Measurements from ENCODE around the gene SPRYD3. TPM values are rescaled to one million over a fixed set of nuclear protein-coding genes. Genes with fewer than 3 reads are reported as not detected.
A peak's percentile ranks its signal among the peaks of the same experiment; 100 is the strongest.

SPRYD3 gene
- total and polyA plus RNA-seq, 2 donors, result 9.1 to 17.3 TPM

GRCh38 chr12:53055471-53056266 is 23.5 kb downstream of the SPRYD3 start:
- DNase-seq (ENCODE audit: low read depth in 6 of 9, low spot score in 9 of 9), result no peak
- Histone ChIP-seq H3K27me3 (ENCODE audit: control insufficient read depth in 2 of 2, insufficient read depth in 1 of 2, low read length in 1 of 2) (peaks cover 0 to 8% of the 10 kb centered on the region in 2 donors), H3K4me3 (ENCODE audit: low read length in 2 of 2) (no peak overlapping the region), H3K4me1 (ENCODE audit: control insufficient read depth in 2 of 2, insufficient read depth in 2 of 2, low read length in 2 of 2) (peaks cover 0 to 20% of the 10 kb centered on the region in 2 donors), H3K27ac (ENCODE audit: low read depth in 1 of 2, low read length in 1 of 2) (no peak overlapping the region), H3K36me3 (ENCODE audit: control insufficient read depth in 2 of 2, insufficient read depth in 2 of 2, low read length in 1 of 2) (no peaks in the 10 kb centered on the region), H3K9me3 (ENCODE audit: control insufficient read depth in 2 of 2, insufficient read depth in 1 of 2, low read length in 1 of 2) (no peaks in the 10 kb centered on the region)
- WGBS, result 93% methylated on average over 15 of the region's 15 CpGs

DNA sequence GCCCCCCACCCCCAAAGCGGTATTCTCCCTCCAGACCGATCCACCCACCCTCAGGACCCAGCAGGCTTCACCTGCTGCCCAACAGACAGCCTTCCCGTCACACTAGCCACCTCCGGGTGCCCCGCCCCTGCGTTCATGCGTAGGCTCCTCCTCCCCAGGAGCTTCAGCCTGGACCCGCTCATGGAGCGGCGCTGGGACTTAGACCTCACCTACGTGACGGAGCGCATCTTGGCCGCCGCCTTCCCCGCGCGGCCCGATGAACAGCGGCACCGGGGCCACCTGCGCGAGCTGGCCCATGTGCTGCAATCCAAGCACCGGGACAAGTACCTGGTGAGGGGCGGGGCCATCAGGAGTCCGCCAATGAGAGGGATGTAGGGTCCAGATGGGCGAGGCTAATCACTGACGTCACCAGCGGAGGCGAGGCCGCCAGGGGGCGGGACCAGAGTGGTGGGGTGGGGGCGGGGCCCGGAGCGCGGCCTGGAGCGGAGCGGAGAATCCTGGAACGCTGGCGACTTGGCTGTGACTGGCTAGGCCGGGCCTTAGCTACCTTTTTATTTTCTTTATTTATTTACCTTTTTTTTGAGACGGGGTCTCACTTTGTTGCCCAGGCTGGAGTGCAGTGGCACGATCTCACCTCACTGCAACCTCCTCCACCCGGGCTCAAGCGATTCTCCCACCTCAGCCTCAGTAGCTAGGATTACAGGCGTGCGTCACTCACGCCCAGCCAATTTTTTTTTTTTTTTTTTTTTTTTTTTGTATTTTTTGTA is 24.9 kb downstream of the SPRYD3 start:
- Histone ChIP-seq H3K27me3 (ENCODE audit: control insufficient read depth in 2 of 2, insufficient read depth in 1 of 2, low read length in 1 of 2) (peaks cover 0 to 8% of the 10 kb centered on the region in 2 donors), H3K4me3 (ENCODE audit: low read length in 2 of 2) (peak overlapping the region; percentile 37 to 61), H3K27ac (ENCODE audit: low read depth in 1 of 2, low read length in 1 of 2) (peak overlapping the region; percentile 48 to 62), H3K4me1 (ENCODE audit: control insufficient read depth in 2 of 2, insufficient read depth in 2 of 2, low read length in 2 of 2) (peaks cover 0 to 24% of the 10 kb centered on the region in 2 donors), H3K9me3 (ENCODE audit: control insufficient read depth in 2 of 2, insufficient read depth in 1 of 2, low read length in 1 of 2) (no peaks in the 10 kb centered on the region), H3K36me3 (ENCODE audit: control insufficient read depth in 2 of 2, insufficient read depth in 2 of 2, low read length in 1 of 2) (no peaks in the 10 kb centered on the region)
- WGBS, result 7% methylated on average over 48 of the region's 48 CpGs
- DNase-seq (ENCODE audit: low read depth in 6 of 9, low spot score in 9 of 9), result peak; percentile 62 to 92 (median 80)

- H3K36me3 ChIP-seq (ENCODE audit: control insufficient read depth in 2 of 2, insufficient read depth in 2 of 2, low read length in 1 of 2), result no peaks in the 10 kb centered on the region
- DNase-seq (ENCODE audit: low read depth in 6 of 9, low spot score in 9 of 9), result peak in 4 of 9 donors; percentile 15 to 57 (median 34)
- H3K27me3 ChIP-seq (ENCODE audit: control insufficient read depth in 2 of 2, insufficient read depth in 1 of 2, low read length in 1 of 2), result peaks cover 0 to 8% of the 10 kb centered on the region in 2 donors
- 44% methylated on average over 16 of the region's 16 CpGs for WGBS
- H3K9me3 ChIP-seq (ENCODE audit: control insufficient read depth in 2 of 2, insufficient read depth in 1 of 2, low read length in 1 of 2), result no peaks in the 10 kb centered on the region
- peak overlapping the region; percentile 37 to 61 for H3K4me3 ChIP-seq (ENCODE audit: low read length in 2 of 2)
- H3K4me1 ChIP-seq (ENCODE audit: control insufficient read depth in 2 of 2, insufficient read depth in 2 of 2, low read length in 2 of 2), result peaks cover 0 to 32% of the 10 kb centered on the region in 2 donors
- peak overlapping the region; percentile 48 to 62 for H3K27ac ChIP-seq (ENCODE audit: low read depth in 1 of 2, low read length in 1 of 2)
Observed at GRCh38 chr12:53053218-53054111, 25.7 kb downstream of the SPRYD3 start.

DNA sequence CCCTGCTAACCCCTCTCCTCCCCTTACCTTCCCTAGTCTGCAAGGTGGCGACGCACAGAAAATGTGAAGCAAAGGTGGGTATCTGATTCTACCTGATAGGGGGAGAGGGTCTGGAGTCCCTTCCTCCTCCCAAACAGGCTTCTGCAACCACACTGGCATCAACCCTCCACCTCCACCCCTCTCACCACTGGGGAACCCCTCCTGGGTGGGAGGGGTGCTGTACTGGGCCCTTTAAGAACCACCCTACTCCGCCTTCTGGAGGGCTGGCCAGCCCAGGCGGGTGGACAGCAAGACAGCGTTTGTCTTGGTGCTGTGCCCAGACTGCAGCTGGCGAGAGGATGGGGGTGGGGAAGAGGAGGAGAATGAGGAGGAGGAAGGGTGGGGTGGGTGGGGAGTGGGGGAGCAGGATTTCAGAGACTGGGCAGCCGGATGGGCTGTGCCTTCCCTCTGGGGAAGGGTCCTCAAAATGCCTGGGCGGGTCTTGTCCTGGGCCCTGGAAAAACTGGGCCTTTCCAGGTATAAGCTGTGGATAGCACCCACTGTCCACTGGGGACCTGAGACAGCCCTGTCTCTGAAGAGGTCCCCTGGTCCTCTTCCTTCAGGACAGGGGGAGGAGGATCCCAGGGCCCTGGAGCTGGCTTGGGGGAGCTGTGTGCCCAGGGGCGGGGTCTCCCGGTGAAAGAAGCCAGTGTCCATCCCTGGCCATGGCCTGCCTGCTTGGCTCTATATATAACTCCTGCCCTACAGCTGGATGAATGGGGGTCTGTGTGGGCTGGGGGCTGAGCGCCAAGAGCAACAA is 26.6 kb downstream of the SPRYD3 start:
- DNase-seq (ENCODE audit: low read depth in 6 of 9, low spot score in 9 of 9), result no peak
- 89% methylated on average over 11 of the region's 11 CpGs for WGBS
- Histone ChIP-seq H3K36me3 (ENCODE audit: control insufficient read depth in 2 of 2, insufficient read depth in 2 of 2, low read length in 1 of 2) (no peaks in the 10 kb centered on the region), H3K27ac (ENCODE audit: low read depth in 1 of 2, low read length in 1 of 2) (no peak overlapping the region), H3K27me3 (ENCODE audit: control insufficient read depth in 2 of 2, insufficient read depth in 1 of 2, low read length in 1 of 2) (peaks cover 0 to 15% of the 10 kb centered on the region in 2 donors), H3K4me3 (ENCODE audit: low read length in 2 of 2) (no peak overlapping the region), H3K4me1 (ENCODE audit: control insufficient read depth in 2 of 2, insufficient read depth in 2 of 2, low read length in 2 of 2) (peaks cover 2 to 40% of the 10 kb centered on the region in 2 donors), H3K9me3 (ENCODE audit: control insufficient read depth in 2 of 2, insufficient read depth in 1 of 2, low read length in 1 of 2) (no peaks in the 10 kb centered on the region)

- Histone ChIP-seq H3K4me1 (ENCODE audit: control insufficient read depth in 2 of 2, insufficient read depth in 2 of 2, low read length in 2 of 2) (peaks cover 4 to 41% of the 10 kb centered on the region in 2 donors), H3K36me3 (ENCODE audit: control insufficient read depth in 2 of 2, insufficient read depth in 2 of 2, low read length in 1 of 2) (no peaks in the 10 kb centered on the region), H3K9me3 (ENCODE audit: control insufficient read depth in 2 of 2, insufficient read depth in 1 of 2, low read length in 1 of 2) (no peaks in the 10 kb centered on the region), H3K27ac (ENCODE audit: low read depth in 1 of 2, low read length in 1 of 2) (no peak overlapping the region), H3K4me3 (ENCODE audit: low read length in 2 of 2) (no peak overlapping the region), H3K27me3 (ENCODE audit: control insufficient read depth in 2 of 2, insufficient read depth in 1 of 2, low read length in 1 of 2) (peaks cover 0 to 17% of the 10 kb centered on the region in 2 donors)
- WGBS, result 93% methylated on average over 7 of the region's 7 CpGs
- DNase-seq (ENCODE audit: low read depth in 6 of 9, low spot score in 9 of 9), result no peak
Observed at GRCh38 chr12:53051881-53052412, 27.2 kb downstream of the SPRYD3 start.

DNA sequence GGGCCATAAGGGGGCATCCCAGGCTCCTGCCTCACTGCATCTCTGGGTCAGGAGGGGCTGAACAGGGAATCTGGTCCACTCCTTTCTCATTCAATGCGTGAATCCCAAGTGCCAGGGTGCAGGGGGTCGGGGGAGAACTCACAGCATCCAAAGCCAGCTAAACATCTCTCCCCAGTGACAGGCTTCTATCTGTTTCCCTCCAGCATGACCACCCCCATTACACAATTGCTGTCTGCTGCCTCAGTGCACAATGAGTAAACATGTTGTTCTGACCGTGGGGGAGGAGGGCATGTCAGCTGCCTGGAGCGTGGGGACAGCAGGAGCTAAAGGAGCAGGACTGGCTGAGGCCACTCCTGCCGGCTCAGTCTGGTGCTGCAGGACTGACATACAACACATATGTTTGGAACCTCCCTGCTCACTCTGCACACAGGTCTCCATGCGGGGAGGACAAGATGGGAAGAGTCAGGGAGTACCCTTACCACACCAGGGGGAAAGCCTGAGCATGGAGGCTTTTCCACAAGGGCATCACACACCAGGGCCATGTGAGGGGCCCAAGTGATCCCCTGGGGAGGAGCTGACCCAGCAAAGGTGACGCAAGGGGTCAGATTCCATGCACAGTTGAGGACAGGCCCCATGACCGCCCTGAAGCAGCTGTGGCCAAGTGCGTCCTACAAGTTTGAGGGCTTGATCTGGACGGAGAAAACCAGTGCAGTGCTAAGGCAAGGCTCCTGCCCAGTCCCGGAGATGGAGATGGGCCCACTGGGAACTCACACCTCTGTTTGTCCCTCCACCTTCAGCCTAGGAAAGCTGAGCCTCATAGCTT is 27.9 kb downstream of the SPRYD3 start:
- Histone ChIP-seq H3K4me3 (ENCODE audit: low read length in 2 of 2) (no peak overlapping the region), H3K4me1 (ENCODE audit: control insufficient read depth in 2 of 2, insufficient read depth in 2 of 2, low read length in 2 of 2) (peaks cover 6 to 47% of the 10 kb centered on the region in 2 donors), H3K36me3 (ENCODE audit: control insufficient read depth in 2 of 2, insufficient read depth in 2 of 2, low read length in 1 of 2) (no peaks in the 10 kb centered on the region), H3K27ac (ENCODE audit: low read depth in 1 of 2, low read length in 1 of 2) (peak overlapping the region in 1 of 2 donors; percentile 26), H3K27me3 (ENCODE audit: control insufficient read depth in 2 of 2, insufficient read depth in 1 of 2, low read length in 1 of 2) (peaks cover 0 to 24% of the 10 kb centered on the region in 2 donors), H3K9me3 (ENCODE audit: control insufficient read depth in 2 of 2, insufficient read depth in 1 of 2, low read length in 1 of 2) (no peaks in the 10 kb centered on the region)
- DNase-seq (ENCODE audit: low read depth in 6 of 9, low spot score in 9 of 9), result no peak
- WGBS, result 87% methylated on average over 11 of the region's 11 CpGs

DNA sequence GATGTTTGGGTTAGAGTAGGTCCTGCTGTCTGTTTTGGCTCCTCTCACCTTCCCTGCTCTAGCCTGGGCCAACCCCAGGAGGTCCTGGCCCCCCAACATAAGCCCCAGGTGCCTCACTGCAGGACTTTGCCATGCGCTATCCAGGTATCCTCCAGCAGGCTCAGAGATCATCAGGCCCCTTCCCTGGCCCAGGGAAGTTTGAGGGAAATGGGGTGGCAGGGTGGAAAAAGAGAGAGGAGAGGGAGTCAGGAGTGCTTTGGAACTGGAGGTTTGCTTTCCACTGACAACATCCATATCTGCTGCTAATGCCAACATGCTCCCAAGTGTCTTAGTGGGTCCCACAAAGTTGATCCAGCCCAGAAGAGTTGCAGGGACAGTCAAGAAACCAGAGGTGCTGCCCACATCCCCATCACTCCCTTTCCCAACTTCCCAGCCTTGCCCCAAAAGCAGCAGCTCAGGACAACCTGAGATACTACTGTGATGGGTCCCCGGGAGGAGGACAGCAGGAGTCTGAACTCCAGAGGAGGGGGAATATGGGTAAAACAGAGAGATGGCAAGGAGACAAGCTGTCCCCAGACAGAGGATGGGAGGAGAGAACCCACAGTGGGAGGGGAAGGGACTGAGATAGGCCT is 28.6 kb downstream of the SPRYD3 start:
- DNase-seq (ENCODE audit: low read depth in 6 of 9, low spot score in 9 of 9), result no peak
- WGBS, result 97% methylated on average over 2 of the region's 2 CpGs
- Histone ChIP-seq H3K4me1 (ENCODE audit: control insufficient read depth in 2 of 2, insufficient read depth in 2 of 2, low read length in 2 of 2) (peaks cover 6 to 54% of the 10 kb centered on the region in 2 donors), H3K4me3 (ENCODE audit: low read length in 2 of 2) (no peak overlapping the region), H3K9me3 (ENCODE audit: control insufficient read depth in 2 of 2, insufficient read depth in 1 of 2, low read length in 1 of 2) (no peaks in the 10 kb centered on the region), H3K27ac (ENCODE audit: low read depth in 1 of 2, low read length in 1 of 2) (peak overlapping the region; percentile 19 to 77), H3K27me3 (ENCODE audit: control insufficient read depth in 2 of 2, insufficient read depth in 1 of 2, low read length in 1 of 2) (peaks cover 0 to 31% of the 10 kb centered on the region in 2 donors), H3K36me3 (ENCODE audit: control insufficient read depth in 2 of 2, insufficient read depth in 2 of 2, low read length in 1 of 2) (no peaks in the 10 kb centered on the region)
